Fibroblast of lung (primary cell): ENCODE data around the gene HSH2D.

ENCODE experiments used
- EZH2 ChIP-seq: IDR thresholded peaks from 2 replicates; pipeline ENCODE4 v1.5.1; 2012; ENCODE audit warnings: low read length, control low read depth, mild to moderate bottlenecking; ENCODE audit errors: missing control alignments
- TF ChIP-seq, protein P1 (sequence below), 2 donors: IDR thresholded peaks in 1 of 2; conservative IDR thresholded peaks in 1 of 2; 1 replicate in 1 of 2; 2 replicates in 1 of 2; pipeline ENCODE4 v1.5.1; 2011 to 2012; ENCODE audit warnings: low read length in 2 of 2, control low read depth in 1 of 2, inconsistent platforms in 1 of 2, low read depth in 1 of 2, mild to moderate bottlenecking in 1 of 2

DNA sequence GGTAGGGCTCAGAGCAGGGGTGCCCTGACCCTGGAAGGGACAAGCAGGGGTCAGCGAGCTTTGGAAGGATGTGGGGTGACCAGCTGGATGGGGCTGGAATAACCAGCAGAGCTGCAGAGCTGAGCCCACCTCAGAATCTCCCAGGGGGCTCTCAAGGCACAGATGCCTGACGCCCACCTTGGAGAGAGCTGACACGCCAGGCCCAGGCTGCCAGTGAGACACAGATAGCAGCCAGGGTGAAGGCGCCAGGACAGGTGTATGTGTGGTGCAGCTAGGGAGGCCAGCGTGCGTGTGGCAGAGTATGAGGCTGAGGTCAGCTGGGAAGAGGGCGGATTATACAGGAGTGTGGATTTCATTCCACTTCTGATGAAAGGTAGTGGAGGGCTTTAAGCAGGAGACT, 63.2 kb downstream of the HSH2D start:
- TF ChIP-seq, protein P1, sequence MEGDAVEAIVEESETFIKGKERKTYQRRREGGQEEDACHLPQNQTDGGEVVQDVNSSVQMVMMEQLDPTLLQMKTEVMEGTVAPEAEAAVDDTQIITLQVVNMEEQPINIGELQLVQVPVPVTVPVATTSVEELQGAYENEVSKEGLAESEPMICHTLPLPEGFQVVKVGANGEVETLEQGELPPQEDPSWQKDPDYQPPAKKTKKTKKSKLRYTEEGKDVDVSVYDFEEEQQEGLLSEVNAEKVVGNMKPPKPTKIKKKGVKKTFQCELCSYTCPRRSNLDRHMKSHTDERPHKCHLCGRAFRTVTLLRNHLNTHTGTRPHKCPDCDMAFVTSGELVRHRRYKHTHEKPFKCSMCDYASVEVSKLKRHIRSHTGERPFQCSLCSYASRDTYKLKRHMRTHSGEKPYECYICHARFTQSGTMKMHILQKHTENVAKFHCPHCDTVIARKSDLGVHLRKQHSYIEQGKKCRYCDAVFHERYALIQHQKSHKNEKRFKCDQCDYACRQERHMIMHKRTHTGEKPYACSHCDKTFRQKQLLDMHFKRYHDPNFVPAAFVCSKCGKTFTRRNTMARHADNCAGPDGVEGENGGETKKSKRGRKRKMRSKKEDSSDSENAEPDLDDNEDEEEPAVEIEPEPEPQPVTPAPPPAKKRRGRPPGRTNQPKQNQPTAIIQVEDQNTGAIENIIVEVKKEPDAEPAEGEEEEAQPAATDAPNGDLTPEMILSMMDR (conservative IDR thresholded peaks at IDR 0.05 in 1 of 2, IDR thresholded peaks at IDR 0.05 in 1 of 2; ENCODE audit: low read depth in 1 of 2, low read length in 2 of 2), result no peak
- no peak for TF ChIP-seq EZH2
